ENCODE measurements around the gene BTN1A1. TPM values are rescaled to one million over a fixed set of nuclear protein-coding genes. Genes with fewer than 3 reads are reported as not detected.

Gene BTN1A1
- total RNA-seq, 1 donor from 2014 or later = 0.36 TPM

- H3K36me3 Mint-ChIP-seq = peaks cover 1% of the 10 kb centered on the region
Observed at GRCh38 chr6:26537846-26538571, 37.9 kb downstream of the BTN1A1 start, which contains the start of gene HMGN4. Gene HMGN4, plus strand, starts transcription at chr6:26538366. Its CDS starts 6,841 bp downstream, at chr6:26545207.

GRCh38 chr6:26538572-26538902 is 38.4 kb downstream of the BTN1A1 start:
- H3K27me3 Mint-ChIP-seq = peaks cover 6% of the 10 kb centered on the region
- H3K4me1 Mint-ChIP-seq (ENCODE audit: unreplicated experiment) = peaks cover 12% of the 10 kb centered on the region
- no peak for TF ChIP-seq CTCF (conservative IDR thresholded peaks at IDR 0.05)
- DNase-seq (ENCODE audit: extremely low spot score, unreplicated experiment) = no peak
- peak overlapping the region; percentile 93 for H3K4me3 Mint-ChIP-seq
- H3K27ac Mint-ChIP-seq = peak overlapping the region; percentile 98
- H3K36me3 Mint-ChIP-seq = peaks cover 3% of the 10 kb centered on the region
- no peaks in the 10 kb centered on the region for H3K9me3 Mint-ChIP-seq

More at GRCh38 chr6:26537846-26538571, 37.9 kb downstream of the BTN1A1 start, which contains the start of gene HMGN4:
- H3K4me3 Mint-ChIP-seq = peak within 1 kb of the TSS; percentile 93
- peak within 1 kb of the TSS; percentile 98 for H3K27ac Mint-ChIP-seq
- H3K4me1 Mint-ChIP-seq (ENCODE audit: unreplicated experiment) = peaks cover 14% of the 10 kb centered on the region
- H3K9me3 Mint-ChIP-seq = no peaks in the 10 kb centered on the region
- peak; percentile 86 for DNase-seq (ENCODE audit: extremely low spot score, unreplicated experiment)
- peaks cover 7% of the 10 kb centered on the region for H3K27me3 Mint-ChIP-seq
- no peak for TF ChIP-seq CTCF (conservative IDR thresholded peaks at IDR 0.05)

GRCh38 chr6:26539071-26539615 is 39.0 kb downstream of the BTN1A1 start:
- no peaks in the 10 kb centered on the region for H3K9me3 Mint-ChIP-seq
- DNase-seq (ENCODE audit: extremely low spot score, unreplicated experiment) = no peak
- H3K27me3 Mint-ChIP-seq = peaks cover 6% of the 10 kb centered on the region
- no peak for TF ChIP-seq CTCF (conservative IDR thresholded peaks at IDR 0.05)
- H3K27ac Mint-ChIP-seq = peak overlapping the region; percentile 98
- peak overlapping the region; percentile 93 for H3K4me3 Mint-ChIP-seq
- peaks cover 9% of the 10 kb centered on the region for H3K4me1 Mint-ChIP-seq (ENCODE audit: unreplicated experiment)
- H3K36me3 Mint-ChIP-seq = peaks cover 7% of the 10 kb centered on the region

DNA sequence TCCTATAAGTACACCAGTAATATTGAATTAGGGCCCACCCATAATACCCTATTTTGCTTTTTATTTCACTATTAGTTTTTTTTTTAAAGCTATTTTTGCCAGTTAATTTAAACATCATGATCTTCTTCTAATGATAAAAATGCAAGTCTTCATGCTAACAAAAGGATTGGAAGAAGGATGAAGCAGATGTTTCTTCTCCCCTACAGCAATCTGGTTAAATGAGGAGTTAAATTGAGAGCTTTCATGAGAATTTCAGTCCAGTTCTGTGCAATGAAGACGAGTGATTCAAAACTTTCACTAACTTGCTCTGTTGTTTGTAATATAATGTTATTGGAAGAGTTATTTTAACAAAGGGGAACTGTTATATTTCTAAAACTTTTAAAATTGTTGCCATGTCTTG is 41.5 kb downstream of the BTN1A1 start:
- H3K4me3 Mint-ChIP-seq = no peak overlapping the region
- H3K27ac Mint-ChIP-seq = no peak overlapping the region
- peaks cover 10% of the 10 kb centered on the region for H3K36me3 Mint-ChIP-seq
- DNase-seq (ENCODE audit: extremely low spot score, unreplicated experiment) = no peak
- no peaks in the 10 kb centered on the region for H3K9me3 Mint-ChIP-seq
- H3K27me3 Mint-ChIP-seq = peaks cover 6% of the 10 kb centered on the region
- no peak for TF ChIP-seq CTCF (conservative IDR thresholded peaks at IDR 0.05)
- H3K4me1 Mint-ChIP-seq (ENCODE audit: unreplicated experiment) = peaks cover 6% of the 10 kb centered on the region

DNA sequence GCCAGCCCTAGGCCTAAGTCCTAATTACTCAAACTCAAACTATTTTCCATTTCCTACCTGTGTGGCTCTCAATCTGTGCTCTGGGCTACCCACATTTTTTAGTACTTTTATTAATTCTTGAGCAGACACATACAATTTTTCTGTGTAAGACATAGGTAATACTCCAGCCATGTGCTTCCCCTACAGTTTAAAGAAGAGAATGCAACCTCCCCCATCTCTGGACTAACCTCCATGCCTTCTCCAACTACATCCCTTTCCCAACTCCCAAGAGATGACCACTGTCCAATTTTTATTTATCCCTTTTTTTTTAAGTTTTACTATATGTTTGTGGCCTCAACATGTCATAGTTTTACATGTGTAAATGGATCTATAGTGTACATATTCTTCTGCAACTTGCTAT is 43.9 kb downstream of the BTN1A1 start:
- DNase-seq (ENCODE audit: extremely low spot score, unreplicated experiment) = no peak
- no peak overlapping the region for H3K4me3 Mint-ChIP-seq
- H3K27ac Mint-ChIP-seq = no peak overlapping the region
- TF ChIP-seq CTCF (conservative IDR thresholded peaks at IDR 0.05) = peak; percentile 66
- H3K36me3 Mint-ChIP-seq = peaks cover 10% of the 10 kb centered on the region
- no peaks in the 10 kb centered on the region for H3K27me3 Mint-ChIP-seq
- H3K9me3 Mint-ChIP-seq = no peaks in the 10 kb centered on the region
- H3K4me1 Mint-ChIP-seq (ENCODE audit: unreplicated experiment) = peaks cover 4% of the 10 kb centered on the region
